GM19397 (cell line): ENCODE results near the gene EXOSC6.
"Not testable (repeated sequence)": the region's sequence is repeated elsewhere in the genome, so short reads cannot be mapped to it uniquely, and the experiment has no call there.

ENCODE experiments used
- ATAC-seq: cut with Tn5 transposase; IDR thresholded peaks from one replicate; pipeline ENCODE4 v1.9.1; 2021; ENCODE audit warnings: mild to moderate bottlenecking, moderate library complexity; ENCODE audit not compliant: unreplicated experiment

Gene EXOSC6

GRCh38 chr16:70251629-70252354 lies at the start of gene EXOSC6:
Gene EXOSC6, minus strand, starts transcription at chr16:70251940. Its CDS starts 40 bp downstream, at chr16:70251900.
- peak; percentile 84 for ATAC-seq

- no peak for ATAC-seq
Observed at GRCh38 chr16:70301121-70301520, 49.4 kb upstream of the EXOSC6 start.

GRCh38 chr16:70298988-70299938 lies 47.5 kb upstream of the EXOSC6 start, which contains the start of gene DDX19B:
Gene DDX19B, plus strand, starts transcription at chr16:70299186. Its CDS starts 112 bp downstream, at chr16:70299298.
- ATAC-seq = peak; percentile 89

GRCh38 chr16:70295634-70296033 lies 43.9 kb upstream of the EXOSC6 start:
- no peak for ATAC-seq

- ATAC-seq = no peak
Observed at GRCh38 chr16:70294385-70295025, 42.8 kb upstream of the EXOSC6 start.

GRCh38 chr16:70292148-70292547 lies 40.4 kb upstream of the EXOSC6 start:
- not testable (repeated sequence) for ATAC-seq

- ATAC-seq = no peak
Observed at GRCh38 chr16:70290949-70291519, 39.3 kb upstream of the EXOSC6 start.

GRCh38 chr16:70289229-70290094 lies 37.7 kb upstream of the EXOSC6 start, which contains the start of gene AARS1:
Gene AARS1, minus strand, starts transcription at chr16:70289506. Its CDS starts 6,743 bp downstream, at chr16:70282763.
- ATAC-seq = peak; percentile 98

- ATAC-seq = not testable (repeated sequence)
Observed at GRCh38 chr16:70287304-70287971, 35.7 kb upstream of the EXOSC6 start.

GRCh38 chr16:70276392-70276791 lies 24.7 kb upstream of the EXOSC6 start:
- ATAC-seq = no peak

GRCh38 chr16:70271696-70272095 lies 20.0 kb upstream of the EXOSC6 start:
- ATAC-seq = no peak

GRCh38 chr16:70270176-70270575 lies 18.4 kb upstream of the EXOSC6 start:
- no peak for ATAC-seq

- no peak for ATAC-seq
Observed at GRCh38 chr16:70269471-70269870, 17.7 kb upstream of the EXOSC6 start.

- not testable (repeated sequence) for ATAC-seq
Observed at GRCh38 chr16:70267922-70268321, 16.2 kb upstream of the EXOSC6 start.

- no peak for ATAC-seq
Observed at GRCh38 chr16:70267516-70267915, 15.8 kb upstream of the EXOSC6 start.

- not testable (repeated sequence) for ATAC-seq
Observed at GRCh38 chr16:70259903-70260302, 8.2 kb upstream of the EXOSC6 start.

GRCh38 chr16:70258946-70259345 lies 7.2 kb upstream of the EXOSC6 start:
- no peak for ATAC-seq

GRCh38 chr16:70258065-70258464 lies 6.3 kb upstream of the EXOSC6 start:
- ATAC-seq = no peak

GRCh38 chr16:70257391-70257790 lies 5.7 kb upstream of the EXOSC6 start:
- no peak for ATAC-seq
